BLaER1 (cell line): ENCODE measurements around the gene LBHD2.

Source experiments
- H3K27ac ChIP-seq: shearing (Covaris generic); formaldehyde crosslinking; 2 replicates; pipeline ENCODE4 v1.8.1; 2022
- H3K27me3 ChIP-seq: shearing (Covaris generic); formaldehyde crosslinking; 2 replicates; pipeline ENCODE4 v1.8.1; 2022
- H3K36me3 ChIP-seq: shearing (Covaris generic); formaldehyde crosslinking; 2 replicates; pipeline ENCODE4 v1.8.1; 2022
- H3K4me1 ChIP-seq: shearing (Covaris generic); formaldehyde crosslinking; 2 replicates; pipeline ENCODE4 v1.8.1; 2022
- H3K4me2 ChIP-seq: shearing (Covaris generic); formaldehyde crosslinking; 2 replicates; pipeline ENCODE4 v1.8.1; 2022
- H3K4me3 ChIP-seq: shearing (Covaris generic); formaldehyde crosslinking; 2 replicates; pipeline ENCODE4 v1.8.1; 2022
- H3K9ac ChIP-seq: shearing (Covaris generic); formaldehyde crosslinking; 2 replicates; pipeline ENCODE4 v1.8.1; 2022
- H3K9me3 ChIP-seq: shearing (Covaris generic); formaldehyde crosslinking; 2 replicates; pipeline ENCODE4 v1.8.1; 2022
- H4K20me1 ChIP-seq: shearing (Covaris generic); formaldehyde crosslinking; 2 replicates; pipeline ENCODE4 v1.8.1; 2022
- Cebpa-rat ChIP-seq: shearing (Covaris generic); IDR thresholded peaks from 2 replicates; pipeline ENCODE4 v1.8.1; 2022

Gene LBHD2

GRCh38 chr14:103102689-103103260 is 18.8 kb downstream of the LBHD2 start:
- H3K9me3 ChIP-seq: no peaks in the 10 kb centered on the region
- no peak overlapping the region for H3K27ac ChIP-seq
- peaks cover 60% of the 10 kb centered on the region for H3K4me1 ChIP-seq
- H3K9ac ChIP-seq: no peak overlapping the region
- H3K36me3 ChIP-seq: no peaks in the 10 kb centered on the region
- H3K4me3 ChIP-seq: peak overlapping the region; percentile 25; the same call in 1 of the 2 replicates
- TF ChIP-seq Cebpa-rat: no peak
- H3K4me2 ChIP-seq: no peak overlapping the region
- H3K27me3 ChIP-seq: peaks cover 54% of the 10 kb centered on the region
- peaks cover 23% of the 10 kb centered on the region for H4K20me1 ChIP-seq

- Histone ChIP-seq H3K4me3 (peak overlapping the region; percentile 25; the same call in 1 of the 2 replicates), H3K9me3 (no peaks in the 10 kb centered on the region), H3K9ac (no peak overlapping the region), H3K36me3 (no peaks in the 10 kb centered on the region), H4K20me1 (peaks cover 23% of the 10 kb centered on the region), H3K4me2 (peak overlapping the region; percentile 70), H3K4me1 (peaks cover 69% of the 10 kb centered on the region), H3K27ac (no peak overlapping the region), H3K27me3 (peaks cover 54% of the 10 kb centered on the region)
- TF ChIP-seq Cebpa-rat: no peak
Observed at GRCh38 chr14:103103461-103104388, 19.7 kb downstream of the LBHD2 start.

DNA sequence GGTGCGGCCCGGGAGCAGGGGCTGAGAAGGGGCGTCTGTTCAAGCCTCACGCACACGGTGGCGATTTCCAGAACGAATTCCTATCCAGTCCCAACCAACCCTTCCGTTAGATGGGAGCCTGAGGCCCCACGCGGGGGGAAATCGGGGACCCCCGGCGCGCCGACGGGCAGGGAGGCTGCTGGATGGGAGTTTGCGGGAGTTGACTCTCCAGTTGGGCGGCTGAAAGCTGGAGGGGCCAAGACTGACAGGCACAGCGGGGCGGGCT is 20.3 kb downstream of the LBHD2 start:
- Histone ChIP-seq H3K4me3 (no peak overlapping the region), H3K27me3 (peaks cover 54% of the 10 kb centered on the region), H3K36me3 (no peaks in the 10 kb centered on the region), H3K9ac (no peak overlapping the region), H3K4me1 (peaks cover 68% of the 10 kb centered on the region), H4K20me1 (peaks cover 23% of the 10 kb centered on the region), H3K27ac (no peak overlapping the region), H3K9me3 (no peaks in the 10 kb centered on the region), H3K4me2 (peak overlapping the region; percentile 65; the same call in 1 of the 2 replicates)
- no peak for TF ChIP-seq Cebpa-rat

- no peak overlapping the region for H3K9ac ChIP-seq
Observed at GRCh38 chr14:103104654-103105452, 20.8 kb downstream of the LBHD2 start.

DNA sequence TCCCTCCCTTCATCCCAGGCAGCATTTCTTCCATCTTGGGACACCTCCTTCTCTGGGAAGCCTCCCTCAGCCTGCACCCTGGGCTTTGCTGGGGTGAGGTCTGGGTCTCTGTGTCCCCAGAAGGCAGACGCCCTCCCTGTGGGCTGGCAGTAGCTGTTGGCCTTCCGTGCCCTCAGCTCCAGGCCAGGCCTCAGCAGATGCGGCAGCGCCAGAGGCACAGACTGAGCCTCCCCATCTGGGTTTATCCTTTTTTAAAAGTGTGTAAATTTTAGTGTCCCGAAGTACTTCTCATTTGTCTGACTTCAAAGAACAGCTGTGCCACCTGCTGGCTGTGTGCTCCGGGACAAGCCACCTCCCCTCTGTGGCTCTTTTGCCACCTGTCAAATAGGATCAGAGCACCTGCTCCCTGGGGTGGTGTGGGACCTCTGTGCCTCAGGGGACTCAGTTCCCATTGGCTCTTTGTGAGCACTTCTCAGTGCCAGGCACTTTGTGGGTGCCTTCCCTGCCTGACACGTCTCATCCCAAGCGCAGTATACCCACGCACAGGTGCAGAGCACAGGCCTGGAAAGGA is 21.7 kb downstream of the LBHD2 start:
- peak overlapping the region; percentile 65 for H3K4me2 ChIP-seq
- H3K9me3 ChIP-seq: no peaks in the 10 kb centered on the region
- H3K4me1 ChIP-seq: peaks cover 67% of the 10 kb centered on the region
- no peak overlapping the region for H3K9ac ChIP-seq
- peak overlapping the region; percentile 23; the same call in 1 of the 2 replicates for H3K27ac ChIP-seq
- no peak for TF ChIP-seq Cebpa-rat
- H3K27me3 ChIP-seq: peaks cover 48% of the 10 kb centered on the region
- H4K20me1 ChIP-seq: peaks cover 23% of the 10 kb centered on the region
- no peaks in the 10 kb centered on the region for H3K36me3 ChIP-seq
- H3K4me3 ChIP-seq: no peak overlapping the region

More at GRCh38 chr14:103104654-103105452, 20.8 kb downstream of the LBHD2 start:
- no peaks in the 10 kb centered on the region for H3K9me3 ChIP-seq
- peaks cover 54% of the 10 kb centered on the region for H3K27me3 ChIP-seq
- H3K27ac ChIP-seq: no peak overlapping the region
- no peak overlapping the region for H3K4me3 ChIP-seq
- H4K20me1 ChIP-seq: peaks cover 23% of the 10 kb centered on the region
- H3K4me2 ChIP-seq: peak overlapping the region; percentile 65
- H3K4me1 ChIP-seq: peaks cover 66% of the 10 kb centered on the region
- no peaks in the 10 kb centered on the region for H3K36me3 ChIP-seq
- TF ChIP-seq Cebpa-rat: no peak

DNA sequence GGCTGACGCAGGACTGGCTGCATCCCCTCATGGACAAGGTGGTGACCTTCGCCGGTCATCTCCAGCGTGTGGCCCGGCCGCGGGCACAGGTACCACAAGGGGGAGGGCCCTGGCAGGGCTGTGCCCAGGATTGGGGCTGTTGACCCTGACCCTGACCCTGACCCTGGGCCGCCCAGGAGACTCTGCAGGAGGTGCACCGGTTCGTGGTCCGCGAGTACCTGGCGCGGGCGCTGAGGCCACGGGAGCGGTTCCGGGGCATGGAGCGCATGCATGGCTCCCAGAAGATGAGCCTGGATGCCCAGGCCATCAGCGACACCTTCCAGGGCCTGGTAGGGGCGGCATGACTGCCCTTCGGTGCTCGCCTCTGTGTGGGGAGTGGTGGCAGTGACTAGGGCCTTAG is 23.4 kb downstream of the LBHD2 start:
- Histone ChIP-seq H3K9ac (no peak overlapping the region), H3K27me3 (peaks cover 31% of the 10 kb centered on the region), H4K20me1 (peaks cover 23% of the 10 kb centered on the region), H3K36me3 (no peaks in the 10 kb centered on the region), H3K4me2 (no peak overlapping the region), H3K27ac (no peak overlapping the region), H3K4me3 (no peak overlapping the region), H3K4me1 (peaks cover 84% of the 10 kb centered on the region), H3K9me3 (no peaks in the 10 kb centered on the region)
- TF ChIP-seq Cebpa-rat: no peak

DNA sequence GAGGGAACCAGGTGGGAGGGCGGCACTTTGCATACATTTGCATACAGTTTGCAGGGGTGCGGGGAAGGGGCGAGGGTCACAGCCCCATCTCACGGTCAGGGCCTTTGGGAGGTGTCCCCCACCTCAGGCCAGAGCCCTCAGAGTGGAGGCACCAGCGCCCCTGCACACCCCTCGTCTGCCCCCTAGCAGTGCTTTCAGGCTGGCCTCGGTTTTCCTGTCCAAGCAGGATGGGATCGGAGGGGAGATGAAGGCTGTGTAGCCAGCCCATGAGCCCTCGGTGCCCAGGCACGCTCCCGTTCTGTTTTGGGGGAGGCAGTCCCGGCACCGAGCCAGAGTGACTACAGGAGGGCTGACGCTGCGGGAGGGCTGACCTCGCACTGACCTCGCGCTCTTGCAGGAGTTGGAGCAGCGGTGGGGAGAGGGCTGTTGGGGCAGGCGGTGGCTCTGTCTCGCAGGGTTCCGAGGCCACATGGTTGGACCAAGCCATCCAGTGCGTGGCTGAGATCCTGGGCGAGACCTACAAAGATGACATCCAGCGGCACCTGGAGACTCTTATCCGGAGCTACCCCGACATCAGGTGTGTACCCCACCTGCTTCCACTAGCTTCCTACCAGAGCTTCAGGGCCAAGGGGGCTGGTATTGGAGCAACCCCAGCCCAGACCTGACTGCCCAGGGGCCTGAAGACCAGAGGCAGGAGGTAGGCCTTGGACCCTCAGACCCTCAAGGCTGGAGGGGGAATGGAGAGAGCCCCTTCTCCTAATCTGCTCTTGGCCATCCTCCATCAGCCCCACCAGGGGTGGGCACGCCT is 24.1 kb downstream of the LBHD2 start:
- H3K9me3 ChIP-seq: no peaks in the 10 kb centered on the region
- peaks cover 24% of the 10 kb centered on the region for H3K27me3 ChIP-seq
- H3K36me3 ChIP-seq: no peaks in the 10 kb centered on the region
- peaks cover 16% of the 10 kb centered on the region for H4K20me1 ChIP-seq
- H3K4me3 ChIP-seq: no peak overlapping the region
- peak overlapping the region; percentile 83 for H3K27ac ChIP-seq
- peak overlapping the region; percentile 73 for H3K4me2 ChIP-seq
- H3K9ac ChIP-seq: 0 out of 2 replicates have a peak overlapping the region, but pooled peaks have one; percentile 38
- H3K4me1 ChIP-seq: peaks cover 84% of the 10 kb centered on the region
- no peak for TF ChIP-seq Cebpa-rat

GRCh38 chr14:103108749-103109207 is 24.8 kb downstream of the LBHD2 start:
- Histone ChIP-seq H3K27me3 (peaks cover 18% of the 10 kb centered on the region), H3K27ac (peak overlapping the region; percentile 83)

More at GRCh38 chr14:103108749-103109207, 24.8 kb downstream of the LBHD2 start:
- Histone ChIP-seq H4K20me1 (peaks cover 10% of the 10 kb centered on the region), H3K4me3 (no peak overlapping the region), H3K4me1 (peaks cover 84% of the 10 kb centered on the region), H3K36me3 (no peaks in the 10 kb centered on the region), H3K9ac (0 out of 2 replicates have a peak overlapping the region, but pooled peaks have one; percentile 38), H3K4me2 (peak overlapping the region; percentile 73), H3K9me3 (no peaks in the 10 kb centered on the region)
- no peak for TF ChIP-seq Cebpa-rat
